Endodermal cell (in vitro differentiated cells): ENCODE results near the gene SNX2. TPM values are rescaled to one million over a fixed set of nuclear protein-coding genes. Genes with fewer than 3 reads are reported as not detected.
"Not testable (repeated sequence)": the region's sequence is repeated elsewhere in the genome, so short reads cannot be mapped to it uniquely, and the experiment has no call there.

ENCODE experiments used
- DNase-seq: peaks from one replicate; pipeline ENCODE4 v3.0.0-alpha.2; 2017
- H3K27ac ChIP-seq: 2 replicates; pipeline ENCODE4 v1.5.1; 2013; ENCODE audit warnings: mild to moderate bottlenecking, low read depth, low read length, moderate library complexity
- H3K27me3 ChIP-seq: 2 replicates; pipeline ENCODE4 v1.6.1; 2013; ENCODE audit warnings: mild to moderate bottlenecking, low read length, moderate library complexity; ENCODE audit not compliant: insufficient read depth, control insufficient read depth, poor library complexity, severe bottlenecking
- H3K36me3 ChIP-seq: 2 replicates; pipeline ENCODE4 v1.7.0; 2013; ENCODE audit warnings: mild to moderate bottlenecking, low read length, moderate library complexity; ENCODE audit not compliant: control insufficient read depth, insufficient read depth
- H3K4me1 ChIP-seq: one replicate; pipeline ENCODE4 v1.7.0; 2013; ENCODE audit warnings: low read length; ENCODE audit not compliant: control insufficient read depth, insufficient read depth
- H3K4me3 ChIP-seq: 2 replicates; pipeline ENCODE4 v1.5.1; 2013; ENCODE audit warnings: mild to moderate bottlenecking, low read length, moderate library complexity
- H3K9ac ChIP-seq: 2 replicates; pipeline ENCODE4 v1.6.1; 2013; ENCODE audit warnings: mild to moderate bottlenecking, low read length, moderate library complexity; ENCODE audit not compliant: poor library complexity, severe bottlenecking; ENCODE audit errors: extremely low read depth
- H3K9me3 ChIP-seq: 2 replicates; pipeline ENCODE4 v1.6.1; 2013; ENCODE audit warnings: mild to moderate bottlenecking, low read length, moderate library complexity; ENCODE audit not compliant: control insufficient read depth
- H3K27ac Mint-ChIP-seq: 2 replicates; pipeline ENCODE4 v1.8.0; 2020; ENCODE audit warnings: mixed read lengths
- H3K27me3 Mint-ChIP-seq: 2 replicates; pipeline ENCODE4 v1.8.0; 2021; ENCODE audit warnings: mild to moderate bottlenecking, mixed read lengths; ENCODE audit not compliant: insufficient read depth
- H3K36me3 Mint-ChIP-seq: 2 replicates; pipeline ENCODE4 v1.8.0; 2020; ENCODE audit warnings: low read depth, mixed read lengths
- H3K4me1 Mint-ChIP-seq: 2 replicates; pipeline ENCODE4 v1.8.0; 2020; ENCODE audit warnings: mixed read lengths
- H3K4me3 Mint-ChIP-seq: 2 replicates; pipeline ENCODE4 v1.8.0; 2020; ENCODE audit warnings: mild to moderate bottlenecking, moderate library complexity, mixed read lengths
- H3K9me3 Mint-ChIP-seq: 2 replicates; pipeline ENCODE4 v1.8.0; 2020; ENCODE audit warnings: mild to moderate bottlenecking, mixed read lengths
- CTCF ChIP-seq: fragments of 200-600 bp; sonication (generic); conservative IDR thresholded peaks from 2 replicates; pipeline ENCODE4 v1.5.0; 2021; ENCODE audit warnings: antibody characterized with exemption, mild to moderate bottlenecking
- WGBS, 2 experiments: methylation state at CpG; one replicate each; pipeline versions ENCODE4 v1.1.5 to v1.1.7; 2013; ENCODE audit warnings: missing lambda C conversion rate in 2 of 2, mixed read lengths in 1 of 2; ENCODE audit not compliant: insufficient coverage in 1 of 2, insufficient read length in 1 of 2; 5-methylcytosine and 5-hydroxymethylcytosine counted together
- total RNA-seq, 2 donors: library from RNA; stranded (reverse); fragmentation: NEBNext Ultra II Directional in 1 of 2; extraction: Animal tissue kit (Norgen Biotek cat#: 25700) in 1 of 2; gene quantifications; 2 replicates in 1 of 2; 3 replicates in 1 of 2; pipeline ENCODE4 v1.2.1, GENCODE V29; 2021

Gene SNX2
- total RNA-seq, 2 donors from 2014 or later: 69.8 to 83.2 TPM

GRCh38 chr5:122759241-122760070 is 15.4 kb upstream of the SNX2 start:
- Mint-ChIP-seq H3K36me3 (no peaks in the 10 kb centered on the region), H3K9me3 (no peaks in the 10 kb centered on the region), H3K27me3 (no peaks in the 10 kb centered on the region), H3K27ac (no peak overlapping the region), H3K4me1 (peaks cover 23% of the 10 kb centered on the region), H3K4me3 (no peak overlapping the region)
- no peaks in the 10 kb centered on the region for H3K9me3 ChIP-seq
- no peaks in the 10 kb centered on the region for H3K27me3 ChIP-seq
- no peak for DNase-seq
- H3K9ac ChIP-seq: no peak overlapping the region
- peak overlapping the region; percentile 1 for H3K4me3 ChIP-seq
- H3K4me1 ChIP-seq: no peaks in the 10 kb centered on the region
- WGBS, 2 experiments: 87 to 90% methylated on average over 4 to 8 of the region's 9 CpGs
- H3K27ac ChIP-seq: no peak overlapping the region
- no peak for TF ChIP-seq CTCF
- no peaks in the 10 kb centered on the region for H3K36me3 ChIP-seq

- Histone ChIP-seq H3K4me1 (no peaks in the 10 kb centered on the region), H3K4me3 (peak overlapping the region; percentile 1), H3K9ac (no peak overlapping the region), H3K36me3 (no peaks in the 10 kb centered on the region), H3K9me3 (no peaks in the 10 kb centered on the region), H3K27me3 (no peaks in the 10 kb centered on the region), H3K27ac (no peak overlapping the region)
- Mint-ChIP-seq H3K4me3 (no peak overlapping the region), H3K27me3 (no peaks in the 10 kb centered on the region), H3K9me3 (no peaks in the 10 kb centered on the region), H3K4me1 (peaks cover 23% of the 10 kb centered on the region), H3K27ac (no peak overlapping the region), H3K36me3 (no peaks in the 10 kb centered on the region)
- no peak for TF ChIP-seq CTCF
- DNase-seq: no peak
- 86 to 100% methylated on average over 1 to 2 of the region's 2 CpGs for WGBS, 2 experiments
Observed at GRCh38 chr5:122760236-122760635, 14.6 kb upstream of the SNX2 start.

- no peak overlapping the region for H3K27ac ChIP-seq
- 58 to 94% methylated on average over 1 of the region's 1 CpG for WGBS, 2 experiments
- no peak for DNase-seq
- Mint-ChIP-seq H3K4me3 (no peak overlapping the region), H3K9me3 (no peaks in the 10 kb centered on the region), H3K27ac (no peak overlapping the region), H3K4me1 (peaks cover 27% of the 10 kb centered on the region), H3K27me3 (no peaks in the 10 kb centered on the region), H3K36me3 (no peaks in the 10 kb centered on the region)
- H3K36me3 ChIP-seq: no peaks in the 10 kb centered on the region
- H3K27me3 ChIP-seq: no peaks in the 10 kb centered on the region
- no peak overlapping the region for H3K4me3 ChIP-seq
- H3K9me3 ChIP-seq: no peaks in the 10 kb centered on the region
- no peak overlapping the region for H3K9ac ChIP-seq
- H3K4me1 ChIP-seq: peaks cover 1% of the 10 kb centered on the region
- no peak for TF ChIP-seq CTCF
Observed at GRCh38 chr5:122761115-122761514, 13.8 kb upstream of the SNX2 start.

- not testable (repeated sequence) for H3K4me3 ChIP-seq, H3K27ac Mint-ChIP-seq, H3K9me3 Mint-ChIP-seq, H3K27ac ChIP-seq, H3K36me3 Mint-ChIP-seq, H3K4me3 Mint-ChIP-seq, H3K9ac ChIP-seq, H3K27me3 Mint-ChIP-seq, DNase-seq, H3K4me1 ChIP-seq, H3K36me3 ChIP-seq, H3K27me3 ChIP-seq, H3K9me3 ChIP-seq
- H3K4me1 Mint-ChIP-seq: peaks cover 32% of the 10 kb centered on the region
- 91 to 98% methylated on average over 5 of the region's 5 CpGs for WGBS, 2 experiments
Observed at GRCh38 chr5:122761896-122762295, 13.0 kb upstream of the SNX2 start.
